ENCODE results near the gene ANXA9.

DNA sequence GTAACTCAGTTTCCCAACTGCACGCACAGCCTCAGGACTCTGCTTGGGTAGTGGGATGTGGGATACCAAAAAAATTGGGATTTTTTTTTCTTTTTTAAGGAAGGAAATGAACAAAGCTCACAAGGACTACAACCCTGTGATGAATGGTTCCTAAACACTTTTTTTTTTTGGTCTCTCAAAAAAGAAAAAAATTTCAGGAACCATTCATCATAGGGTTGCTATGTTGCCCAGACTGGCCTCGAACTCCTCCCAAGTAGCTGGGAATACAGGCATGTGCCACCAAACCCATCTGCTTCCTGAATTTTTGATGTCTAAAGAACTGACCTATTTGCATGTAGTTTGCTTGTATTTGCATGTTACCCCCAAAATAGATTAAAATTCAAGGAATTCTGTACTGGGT, 17.8 kb downstream of the ANXA9 start:
- TF ChIP-seq CSDC2 (CRISPR knock-in tag; IDR thresholded peaks at IDR 0.05) = no peak
- no peak for TF ChIP-seq ZFP30 (CRISPR knock-in tag; IDR thresholded peaks at IDR 0.05)
- no peak for TF ChIP-seq ISL1 (CRISPR knock-in tag; IDR thresholded peaks at IDR 0.05)
- TF ChIP-seq, protein P1, sequence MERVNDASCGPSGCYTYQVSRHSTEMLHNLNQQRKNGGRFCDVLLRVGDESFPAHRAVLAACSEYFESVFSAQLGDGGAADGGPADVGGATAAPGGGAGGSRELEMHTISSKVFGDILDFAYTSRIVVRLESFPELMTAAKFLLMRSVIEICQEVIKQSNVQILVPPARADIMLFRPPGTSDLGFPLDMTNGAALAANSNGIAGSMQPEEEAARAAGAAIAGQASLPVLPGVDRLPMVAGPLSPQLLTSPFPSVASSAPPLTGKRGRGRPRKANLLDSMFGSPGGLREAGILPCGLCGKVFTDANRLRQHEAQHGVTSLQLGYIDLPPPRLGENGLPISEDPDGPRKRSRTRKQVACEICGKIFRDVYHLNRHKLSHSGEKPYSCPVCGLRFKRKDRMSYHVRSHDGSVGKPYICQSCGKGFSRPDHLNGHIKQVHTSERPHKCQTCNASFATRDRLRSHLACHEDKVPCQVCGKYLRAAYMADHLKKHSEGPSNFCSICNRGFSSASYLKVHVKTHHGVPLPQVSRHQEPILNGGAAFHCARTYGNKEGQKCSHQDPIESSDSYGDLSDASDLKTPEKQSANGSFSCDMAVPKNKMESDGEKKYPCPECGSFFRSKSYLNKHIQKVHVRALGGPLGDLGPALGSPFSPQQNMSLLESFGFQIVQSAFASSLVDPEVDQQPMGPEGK (CRISPR knock-in tag; IDR thresholded peaks at IDR 0.05; ENCODE audit: borderline replicate concordance) = no peak
